ENCODE measurements around the gene TNFRSF25. TPM values are rescaled to one million over a fixed set of nuclear protein-coding genes. Genes with fewer than 3 reads are reported as not detected.

The TNFRSF25 gene
- total and polyA plus RNA-seq, 10 of the 15 experiments (the other 5 are each of a cell fraction or from before 2014, with no cell fraction given) = 0.23 to 8.6 (median 0.46) TPM; not detected in 5

DNA sequence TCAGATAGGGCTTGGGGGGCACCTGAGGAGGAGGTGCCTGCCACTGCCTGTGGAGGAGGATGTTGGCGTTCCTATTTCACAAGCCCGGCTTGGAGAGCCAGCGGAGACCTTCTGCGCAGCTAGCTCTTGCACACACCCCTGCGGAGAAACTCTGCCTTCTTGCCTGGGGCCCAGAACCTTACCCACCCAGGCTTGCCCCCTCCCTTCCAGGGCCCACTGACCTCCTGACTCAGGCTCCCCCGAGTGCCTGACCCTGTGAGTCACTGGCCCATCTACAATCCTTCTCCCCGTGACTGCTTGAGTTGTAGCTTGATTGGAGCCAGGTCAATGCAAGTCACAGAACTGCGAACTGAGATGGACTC lies 49.7 kb downstream of the TNFRSF25 start:
- RAD21 ChIA-PET (ENCODE audit: unreplicated experiment) = no interaction called here
- POLR2A ChIA-PET = no interaction called here
- Histone ChIP-seq H3K4me1 (ENCODE audit: control insufficient read depth, insufficient read depth, low read length) (peaks cover 16% of the 10 kb centered on the region), H2AFZ (ENCODE audit: control insufficient read depth, low read depth, low read length) (no peak overlapping the region), H3K27me3 (replicated peaks in 1 of 2; ENCODE audit: control insufficient read depth in 2 of 2, insufficient read depth in 2 of 2, low read length in 1 of 2) (peaks cover 4 to 15% of the 10 kb centered on the region in 2 experiments; a peak in 3 of 4 replicates), H3K9me3 (replicated peaks; ENCODE audit: control insufficient read depth, insufficient read depth, low read length) (no peaks in the 10 kb centered on the region), H3K27ac (ENCODE audit: control insufficient read depth, insufficient read depth) (no peak overlapping the region), H3K36me3 (ENCODE audit: control insufficient read depth in 2 of 2, insufficient read depth in 2 of 2, low read length in 1 of 2) (no peaks in the 10 kb centered on the region), H3K79me2 (ENCODE audit: control insufficient read depth, insufficient read depth, low read length) (no peaks in the 10 kb centered on the region), H3K9ac (ENCODE audit: control insufficient read depth, insufficient read depth, low read length) (no peak overlapping the region), H4K20me1 (ENCODE audit: control insufficient read depth, insufficient read depth) (no peaks in the 10 kb centered on the region; the same call in 1 of the 2 replicates), H3K4me3 (no peak overlapping the region), H3K4me2 (ENCODE audit: control insufficient read depth, insufficient read depth) (no peak overlapping the region)
- SMC1A ChIA-PET (ENCODE audit: uncharacterized antibody, unreplicated experiment) = no interaction called here
- in situ Hi-C loops (cut with MboI) (no loop called here), intact Hi-C loops (cut with micrococcal nuclease; ENCODE audit: unreplicated experiment) (no loop called here)
- FAIRE-seq = no peak
- no peak for ATAC-seq
- no peak for TF ChIP-seq EZH2 (IDR thresholded peaks at IDR 0.05; ENCODE audit: borderline replicate concordance, control insufficient read depth, low read depth, low read length)
- no peak for TF ChIP-seq BACH1 (IDR thresholded peaks at IDR 0.05; ENCODE audit: borderline replicate concordance)
- TF ChIP-seq, protein P1, sequence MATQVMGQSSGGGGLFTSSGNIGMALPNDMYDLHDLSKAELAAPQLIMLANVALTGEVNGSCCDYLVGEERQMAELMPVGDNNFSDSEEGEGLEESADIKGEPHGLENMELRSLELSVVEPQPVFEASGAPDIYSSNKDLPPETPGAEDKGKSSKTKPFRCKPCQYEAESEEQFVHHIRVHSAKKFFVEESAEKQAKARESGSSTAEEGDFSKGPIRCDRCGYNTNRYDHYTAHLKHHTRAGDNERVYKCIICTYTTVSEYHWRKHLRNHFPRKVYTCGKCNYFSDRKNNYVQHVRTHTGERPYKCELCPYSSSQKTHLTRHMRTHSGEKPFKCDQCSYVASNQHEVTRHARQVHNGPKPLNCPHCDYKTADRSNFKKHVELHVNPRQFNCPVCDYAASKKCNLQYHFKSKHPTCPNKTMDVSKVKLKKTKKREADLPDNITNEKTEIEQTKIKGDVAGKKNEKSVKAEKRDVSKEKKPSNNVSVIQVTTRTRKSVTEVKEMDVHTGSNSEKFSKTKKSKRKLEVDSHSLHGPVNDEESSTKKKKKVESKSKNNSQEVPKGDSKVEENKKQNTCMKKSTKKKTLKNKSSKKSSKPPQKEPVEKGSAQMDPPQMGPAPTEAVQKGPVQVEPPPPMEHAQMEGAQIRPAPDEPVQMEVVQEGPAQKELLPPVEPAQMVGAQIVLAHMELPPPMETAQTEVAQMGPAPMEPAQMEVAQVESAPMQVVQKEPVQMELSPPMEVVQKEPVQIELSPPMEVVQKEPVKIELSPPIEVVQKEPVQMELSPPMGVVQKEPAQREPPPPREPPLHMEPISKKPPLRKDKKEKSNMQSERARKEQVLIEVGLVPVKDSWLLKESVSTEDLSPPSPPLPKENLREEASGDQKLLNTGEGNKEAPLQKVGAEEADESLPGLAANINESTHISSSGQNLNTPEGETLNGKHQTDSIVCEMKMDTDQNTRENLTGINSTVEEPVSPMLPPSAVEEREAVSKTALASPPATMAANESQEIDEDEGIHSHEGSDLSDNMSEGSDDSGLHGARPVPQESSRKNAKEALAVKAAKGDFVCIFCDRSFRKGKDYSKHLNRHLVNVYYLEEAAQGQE (IDR thresholded peaks at IDR 0.05; ENCODE audit: low read depth, low read length) = no peak
- TF ChIP-seq TCF7 (IDR thresholded peaks at IDR 0.05; ENCODE audit: borderline replicate concordance) = no peak
- TF ChIP-seq RCOR1 (conservative IDR thresholded peaks at IDR 0.05; ENCODE audit: low read depth, low read length) = no peak
- TF ChIP-seq NRF1 (conservative IDR thresholded peaks at IDR 0.05; ENCODE audit: low read depth, low read length) = no peak
- TF ChIP-seq SIX5 (IDR thresholded peaks at IDR 0.05; ENCODE audit: low read depth, low read length, severe bottlenecking) = no peak
- no peak for TF ChIP-seq CBX5 (IDR thresholded peaks at IDR 0.05; ENCODE audit: low read depth)
- TF ChIP-seq EP300 (IDR thresholded peaks at IDR 0.05; ENCODE audit: borderline replicate concordance in 1 of 2, control insufficient read depth in 1 of 2, low read depth in 2 of 2, low read length in 2 of 2) = no peak
- TF ChIP-seq CHD2 (IDR thresholded peaks at IDR 0.05; ENCODE audit: borderline replicate concordance, low read depth, low read length) = no peak
- no peak for TF ChIP-seq YY1 (IDR thresholded peaks at IDR 0.05; ENCODE audit: low read depth, low read length)
- no peak for TF ChIP-seq TBL1XR1 (IDR thresholded peaks at IDR 0.05; ENCODE audit: low read depth, low read length)
- no peak for TF ChIP-seq POLR2AphosphoS2 (IDR thresholded peaks at IDR 0.05; ENCODE audit: low read depth, low read length)
- TF ChIP-seq NR2C2 (IDR thresholded peaks at IDR 0.05; ENCODE audit: borderline replicate concordance, control insufficient read depth, insufficient read length, low read depth) = no peak
- TF ChIP-seq, protein P2, sequence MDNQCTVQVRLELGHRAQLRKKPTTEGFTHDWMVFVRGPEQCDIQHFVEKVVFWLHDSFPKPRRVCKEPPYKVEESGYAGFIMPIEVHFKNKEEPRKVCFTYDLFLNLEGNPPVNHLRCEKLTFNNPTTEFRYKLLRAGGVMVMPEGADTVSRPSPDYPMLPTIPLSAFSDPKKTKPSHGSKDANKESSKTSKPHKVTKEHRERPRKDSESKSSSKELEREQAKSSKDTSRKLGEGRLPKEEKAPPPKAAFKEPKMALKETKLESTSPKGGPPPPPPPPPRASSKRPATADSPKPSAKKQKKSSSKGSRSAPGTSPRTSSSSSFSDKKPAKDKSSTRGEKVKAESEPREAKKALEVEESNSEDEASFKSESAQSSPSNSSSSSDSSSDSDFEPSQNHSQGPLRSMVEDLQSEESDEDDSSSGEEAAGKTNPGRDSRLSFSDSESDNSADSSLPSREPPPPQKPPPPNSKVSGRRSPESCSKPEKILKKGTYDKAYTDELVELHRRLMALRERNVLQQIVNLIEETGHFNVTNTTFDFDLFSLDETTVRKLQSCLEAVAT (IDR thresholded peaks at IDR 0.05) = no peak
- TF ChIP-seq, protein P3, sequence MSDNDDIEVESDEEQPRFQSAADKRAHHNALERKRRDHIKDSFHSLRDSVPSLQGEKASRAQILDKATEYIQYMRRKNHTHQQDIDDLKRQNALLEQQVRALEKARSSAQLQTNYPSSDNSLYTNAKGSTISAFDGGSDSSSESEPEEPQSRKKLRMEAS (IDR thresholded peaks at IDR 0.05; ENCODE audit: low read depth, low read length) = no peak
- TF ChIP-seq MYB (IDR thresholded peaks at IDR 0.05; ENCODE audit: borderline replicate concordance, low read depth, low read length) = no peak
- no peak for TF ChIP-seq NR2F1 (conservative IDR thresholded peaks at IDR 0.05)
- WGBS (ENCODE audit: insufficient coverage, insufficient replicate concordance, low lambda C conversion rate, missing lambda C conversion rate) = 78% methylated on average over 8 of the region's 8 CpGs
- CTCF ChIA-PET = interaction anchor here (1.1 to 11.8 kb wide), 2 partner anchors 23 to 170 kb away, joined by 4 to 86 read pairs; no protein-coding TSS in a partner anchor
- BruUV-seq (replicated peaks) = no TSS peak
- no peak for DNase-seq (ENCODE audit: low read depth, low spot score)
